Activated effector memory CD4-positive, alpha-beta T cell treated with anti-CD3 and anti-CD28 coated beads, Interleukin-2, amount 50 U/mL, for 16 hours (primary cell): ENCODE measurements around the gene PRRC1.

ENCODE experiments used
- DNase-seq: peaks from one replicate; pipeline ENCODE4 v3.0.0-alpha.2; 2020

The PRRC1 gene

GRCh38 chr5:127582773-127583370 is 65.4 kb downstream of the PRRC1 start:
- DNase-seq = no peak

- DNase-seq = no peak
Measured at GRCh38 chr5:127583866-127584265, 66.4 kb downstream of the PRRC1 start.

- no peak for DNase-seq
Measured at GRCh38 chr5:127585661-127586060, 68.2 kb downstream of the PRRC1 start.

- no peak for DNase-seq
Measured at GRCh38 chr5:127586066-127586770, 68.8 kb downstream of the PRRC1 start.

- no peak for DNase-seq
Measured at GRCh38 chr5:127586811-127587210, 69.4 kb downstream of the PRRC1 start.

- no peak for DNase-seq
Measured at GRCh38 chr5:127587246-127587917, 69.9 kb downstream of the PRRC1 start.

- DNase-seq = no peak
Measured at GRCh38 chr5:127588368-127588767, 70.9 kb downstream of the PRRC1 start.

- DNase-seq = no peak
Measured at GRCh38 chr5:127589309-127590030, 72.0 kb downstream of the PRRC1 start.

GRCh38 chr5:127590156-127590722 is 72.8 kb downstream of the PRRC1 start:
- DNase-seq = no peak

GRCh38 chr5:127595484-127596368 is 78.3 kb downstream of the PRRC1 start:
- no peak for DNase-seq

GRCh38 chr5:127596501-127596900 is 79.1 kb downstream of the PRRC1 start:
- no peak for DNase-seq

- DNase-seq = no peak
Measured at GRCh38 chr5:127599320-127599719, 81.9 kb downstream of the PRRC1 start.

- no peak for DNase-seq
Measured at GRCh38 chr5:127599847-127600246, 82.4 kb downstream of the PRRC1 start.

GRCh38 chr5:127601111-127601510 is 83.7 kb downstream of the PRRC1 start:
- no peak for DNase-seq

GRCh38 chr5:127601601-127602000 is 84.2 kb downstream of the PRRC1 start:
- no peak for DNase-seq

GRCh38 chr5:127602481-127602880 is 85.0 kb downstream of the PRRC1 start:
- no peak for DNase-seq

GRCh38 chr5:127602896-127603844 is 85.7 kb downstream of the PRRC1 start:
- no peak for DNase-seq
